ENCODE measurements around the gene CST6. TPM values are rescaled to one million over a fixed set of nuclear protein-coding genes. Genes with fewer than 3 reads are reported as not detected.

The CST6 gene
- total RNA-seq, 2 donors from 2014 or later = not detected

DNA sequence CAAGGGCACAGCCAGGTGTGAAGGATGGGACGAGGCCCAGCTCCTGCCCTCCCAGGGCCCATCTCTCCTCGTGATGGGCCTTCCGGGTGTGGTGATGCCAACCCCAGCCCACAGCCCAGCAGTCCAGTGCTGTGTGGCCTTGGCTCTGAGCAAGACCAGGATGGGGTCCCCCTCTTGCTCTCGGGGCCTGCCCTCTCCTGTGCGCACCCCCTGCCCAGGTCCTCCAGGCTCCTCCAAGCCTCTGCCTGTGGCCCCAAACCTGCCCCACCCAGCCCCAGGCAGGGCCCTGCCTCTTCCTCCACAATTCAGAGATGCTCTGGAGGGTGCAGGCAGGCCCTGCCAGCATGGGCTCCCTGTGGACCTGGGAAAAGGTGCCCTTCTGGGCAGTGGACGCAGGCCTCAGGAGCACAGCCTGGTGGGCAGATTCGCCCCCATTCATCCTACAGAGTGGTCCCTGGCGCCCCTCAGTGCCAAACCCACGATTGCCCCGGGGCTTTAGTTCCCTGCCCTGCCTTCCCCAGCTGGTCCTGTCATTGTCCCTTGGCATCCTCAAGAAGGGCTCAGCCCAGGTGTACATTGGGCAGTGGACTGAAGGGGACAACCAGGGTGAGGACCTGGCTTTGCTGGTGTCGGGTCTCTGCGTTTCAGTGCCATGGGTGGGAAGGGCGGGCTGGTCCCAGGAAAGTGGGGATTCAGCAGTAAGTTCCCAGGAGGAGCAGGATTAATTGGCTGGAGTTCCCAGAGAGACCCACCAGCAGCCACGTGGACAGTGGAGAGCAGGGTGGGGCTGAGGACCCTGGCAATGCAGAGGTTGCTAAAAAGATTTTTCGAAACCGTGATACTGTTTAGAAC lies 29.6 kb upstream of the CST6 start:
- no peak for DNase-seq
- no peak overlapping the region for H3K9ac ChIP-seq (ENCODE audit: low read depth in 2 of 2, low read length in 2 of 2)
- intact Hi-C loops (cut with DNase I) = no loop called here
- no peaks in the 10 kb centered on the region for H3K9me3 ChIP-seq
- H3K36me3 ChIP-seq = peaks cover 13% of the 10 kb centered on the region
- no peaks in the 10 kb centered on the region for H3K4me1 ChIP-seq
- no peak overlapping the region for H3K27ac ChIP-seq
- H3K27me3 ChIP-seq = no peaks in the 10 kb centered on the region
- no peak overlapping the region for H3K4me3 ChIP-seq
- no peak for TF ChIP-seq CTCF (IDR thresholded peaks at IDR 0.05)

- peaks cover 5% of the 10 kb centered on the region for H3K36me3 ChIP-seq
- H3K4me3 ChIP-seq = no peak overlapping the region
- TF ChIP-seq CTCF (IDR thresholded peaks at IDR 0.05) = no peak
- intact Hi-C loops (cut with DNase I) = no loop called here
- H3K9me3 ChIP-seq = no peaks in the 10 kb centered on the region
- no peaks in the 10 kb centered on the region for H3K27me3 ChIP-seq
- no peaks in the 10 kb centered on the region for H3K4me1 ChIP-seq
- no peak overlapping the region for H3K9ac ChIP-seq (ENCODE audit: low read depth in 2 of 2, low read length in 2 of 2)
- DNase-seq = no peak
- H3K27ac ChIP-seq = no peak overlapping the region
These were observed 28.8 kb upstream of the CST6 start for GRCh38 chr11:65982824-65983588.

GRCh38 chr11:65983589-65983987 lies 28.2 kb upstream of the CST6 start:
- H3K27me3 ChIP-seq = no peaks in the 10 kb centered on the region
- H3K9me3 ChIP-seq = no peaks in the 10 kb centered on the region
- no peak for DNase-seq
- no peak overlapping the region for H3K27ac ChIP-seq
- H3K9ac ChIP-seq (ENCODE audit: low read depth in 2 of 2, low read length in 2 of 2) = no peak overlapping the region
- intact Hi-C loops (cut with DNase I) = no loop called here
- no peak for TF ChIP-seq CTCF (IDR thresholded peaks at IDR 0.05)
- no peak overlapping the region for H3K4me3 ChIP-seq
- H3K36me3 ChIP-seq = no peaks in the 10 kb centered on the region
- H3K4me1 ChIP-seq = no peaks in the 10 kb centered on the region

DNA sequence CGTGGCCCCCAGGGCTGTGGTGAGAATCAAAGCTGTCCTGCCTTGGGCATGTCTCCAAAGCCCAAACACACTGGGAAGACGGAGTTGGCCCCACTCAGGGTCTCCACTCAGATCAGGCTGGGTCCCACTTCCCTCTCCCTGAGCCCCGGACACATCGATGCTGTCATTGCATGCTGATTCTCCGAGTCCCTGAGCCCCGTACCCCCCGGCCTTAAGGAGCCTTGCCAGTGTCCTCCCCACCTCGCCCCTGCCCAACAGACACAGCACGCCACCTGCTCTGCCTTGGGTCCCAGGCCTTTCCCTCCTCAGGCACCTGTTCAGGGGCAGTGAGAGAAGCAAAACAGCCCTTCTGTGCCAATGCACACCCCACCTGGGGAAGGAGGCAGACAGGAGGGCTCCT lies 24.5 kb upstream of the CST6 start:
- Histone ChIP-seq H3K9me3 (no peaks in the 10 kb centered on the region), H3K27ac (no peak overlapping the region), H3K27me3 (no peaks in the 10 kb centered on the region), H3K4me1 (no peaks in the 10 kb centered on the region), H3K9ac (ENCODE audit: low read depth in 2 of 2, low read length in 2 of 2) (no peak overlapping the region), H3K36me3 (no peaks in the 10 kb centered on the region), H3K4me3 (no peak overlapping the region)
- no peak for DNase-seq
- no peak for TF ChIP-seq CTCF (IDR thresholded peaks at IDR 0.05)
- intact Hi-C loops (cut with DNase I) = loop anchor here (5.0 kb wide), 1 partner anchor 100 kb away; the partner anchor contains the start of gene FIBP

GRCh38 chr11:65988791-65989592 lies 22.8 kb upstream of the CST6 start:
- no peak overlapping the region for H3K27ac ChIP-seq
- H3K9ac ChIP-seq (ENCODE audit: low read depth in 2 of 2, low read length in 2 of 2) = no peak overlapping the region
- no peaks in the 10 kb centered on the region for H3K9me3 ChIP-seq
- no peaks in the 10 kb centered on the region for H3K4me1 ChIP-seq
- no peak overlapping the region for H3K4me3 ChIP-seq
- intact Hi-C loops (cut with DNase I) = loop anchor here (5.0 kb wide), 1 partner anchor 102 kb away; the partner anchor contains the start of gene FIBP
- peak; percentile 86 for TF ChIP-seq CTCF (IDR thresholded peaks at IDR 0.05)
- H3K36me3 ChIP-seq = no peaks in the 10 kb centered on the region
- peak; percentile 95 for DNase-seq
- no peaks in the 10 kb centered on the region for H3K27me3 ChIP-seq
